GM10248 (cell line): Measurements from ENCODE around the gene PEAK3.

Experiments
- CTCF ChIA-PET: fragments of 300-600 bp; sonication (Branson Sonifier 250); formaldehyde crosslinking; extraction: SDS; loops from one replicate; lab custom pipeline; 2021; ENCODE audit warnings: antibody characterized with exemption; lab: Yijun Ruan, JAX
- POLR2A ChIA-PET: fragments of 350-650 bp; sonication (Branson Sonifier 250); formaldehyde crosslinking; extraction: SDS; loops from one replicate; lab custom pipeline; 2020; ENCODE audit warnings: antibody characterized with exemption; lab: Yijun Ruan, JAX
- DNase-seq: peaks from one replicate; pipeline ENCODE4 v3.0.0; 2012; ENCODE audit errors: extremely low spot score
- CTCF ChIP-seq: IDR thresholded peaks from 2 replicates; pipeline ENCODE4 v1.5.1; 2012; ENCODE audit warnings: mild to moderate bottlenecking, low read depth; ENCODE audit errors: extremely low read depth, missing control alignments, control extremely low read depth

The PEAK3 gene

GRCh38 chr19:2303211-2303798 lies 21.3 kb upstream of the PEAK3 start:
- DNase-seq: no peak
- ChIA-PET POLR2A (interaction anchor here (0.6 to 1.0 kb wide), 2 partner anchors 26 to 152 kb away, joined by 3 to 5 read pairs; partner anchors contain the start of gene AP3D1), CTCF (interaction anchor here (1.5 kb wide), 1 partner anchor 13 kb away, joined by 3 read pairs; no protein-coding TSS in a partner anchor)
- TF ChIP-seq CTCF: no peak

GRCh38 chr19:2302319-2303210 lies 20.6 kb upstream of the PEAK3 start:
- TF ChIP-seq CTCF: no peak
- POLR2A ChIA-PET: interaction anchor here (0.6 to 1.0 kb wide), 3 partner anchors 15 to 151 kb away, joined by 3 to 5 read pairs (median 3); partner anchors contain the start of gene AP3D1
- no peak for DNase-seq
- CTCF ChIA-PET: interaction anchor here (1.1 to 1.5 kb wide), 2 partner anchors 14 to 89 kb away, joined by 3 read pairs; no protein-coding TSS in a partner anchor

GRCh38 chr19:2300533-2300932 lies 18.6 kb upstream of the PEAK3 start:
- no peak for DNase-seq
- CTCF ChIA-PET: no interaction called here
- POLR2A ChIA-PET: no interaction called here
- TF ChIP-seq CTCF: no peak

GRCh38 chr19:2296141-2296540 lies 14.2 kb upstream of the PEAK3 start:
- no peak for TF ChIP-seq CTCF
- ChIA-PET CTCF (no interaction called here), POLR2A (interaction anchor here (0.6 kb wide), 1 partner anchor 22 kb away, joined by 4 read pairs; no protein-coding TSS in a partner anchor)
- DNase-seq: no peak

GRCh38 chr19:2294687-2295335 lies 12.8 kb upstream of the PEAK3 start:
- ChIA-PET CTCF (interaction anchor here (1.9 kb wide), 1 partner anchor 21 kb away, joined by 7 read pairs; no protein-coding TSS in a partner anchor), POLR2A (interaction anchor here (0.6 kb wide), 1 partner anchor 210 kb away, joined by 3 read pairs; no protein-coding TSS in a partner anchor)
- no peak for DNase-seq
- no peak for TF ChIP-seq CTCF
